ENCODE measurements around the gene GTF3C2.
"Not testable (repeated sequence)": the region's sequence is repeated elsewhere in the genome, so short reads cannot be mapped to it uniquely, and the experiment has no call there.

GTF3C2 gene

DNA sequence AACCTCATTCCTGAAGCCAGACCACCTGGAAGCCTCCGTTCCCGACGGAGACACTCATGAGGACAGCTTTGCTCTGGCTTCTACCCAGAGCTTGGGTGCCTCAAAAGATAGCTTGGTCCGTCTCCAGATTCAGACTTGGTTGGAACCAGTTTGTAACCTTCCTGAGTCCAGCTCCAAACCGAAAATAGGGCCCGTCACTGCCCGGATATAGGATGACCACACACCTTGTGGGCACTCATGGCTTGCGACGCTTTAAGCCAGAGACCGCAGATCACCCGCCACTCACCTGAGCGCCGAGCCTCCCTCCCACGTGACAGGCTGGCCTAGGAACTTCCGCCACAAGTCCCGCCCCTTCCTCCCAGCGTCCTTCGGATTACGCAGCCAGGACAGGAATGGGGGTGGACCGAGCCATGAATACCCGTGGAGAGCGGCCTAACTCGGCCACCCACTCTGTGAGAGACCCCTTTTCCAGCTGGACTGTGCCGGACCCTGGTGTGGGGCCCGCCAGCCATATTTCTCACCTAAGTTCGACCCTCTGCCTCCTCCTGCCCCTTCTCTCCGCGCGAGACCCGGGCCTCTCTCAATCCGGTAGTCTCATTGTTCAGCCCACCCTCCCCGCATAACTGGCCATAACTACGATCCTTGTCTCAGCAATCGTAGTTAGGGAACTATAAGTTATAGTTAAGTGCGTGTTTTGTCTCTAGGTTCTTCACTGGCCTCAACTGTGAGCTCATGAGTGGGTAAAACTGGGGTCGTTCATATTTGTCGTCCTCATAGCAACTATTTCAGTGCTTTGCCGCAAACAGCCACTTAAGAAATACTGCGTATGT, 33.6 kb downstream of the GTF3C2 start, which contains the start of gene MPV17:
TSS of gene MPV17 (minus strand) at position 332 of the 830 bp plus-strand sequence. CDS start 580 bp downstream, outside the sequence.
- peak; percentile 69 to 72 for DNase-seq (ENCODE audit: low read depth in 2 of 2)

GRCh38 chr2:27322301-27322765, 34.2 kb downstream of the GTF3C2 start:
- DNase-seq (ENCODE audit: low read depth in 2 of 2), result no peak

- no peak for DNase-seq (ENCODE audit: low read depth in 2 of 2)
These were observed 35.5 kb downstream of the GTF3C2 start for GRCh38 chr2:27320958-27321543.

DNA sequence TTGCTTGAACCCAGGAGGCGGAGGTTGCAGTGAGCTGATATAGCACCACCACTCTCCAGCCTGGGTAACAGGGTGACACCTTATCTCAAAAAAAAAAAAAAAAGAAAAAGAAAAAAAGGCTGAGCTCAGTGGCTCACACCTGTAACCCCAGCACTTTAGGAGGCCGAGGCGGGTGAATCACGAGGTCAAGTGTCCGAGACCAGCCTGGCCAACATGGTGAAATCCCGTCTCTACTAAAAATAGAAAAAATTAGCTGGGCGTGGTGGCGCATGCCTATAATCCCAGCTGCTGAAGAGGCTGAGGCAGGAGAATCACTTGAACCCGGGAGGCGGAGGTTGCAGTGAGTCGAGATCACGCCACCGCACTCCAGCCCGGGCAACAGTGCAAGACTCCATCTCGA, 36.7 kb downstream of the GTF3C2 start:
- DNase-seq (ENCODE audit: low read depth in 2 of 2), result not testable (repeated sequence)

GRCh38 chr2:27316655-27317412, 39.7 kb downstream of the GTF3C2 start:
- no peak for DNase-seq (ENCODE audit: low read depth in 2 of 2)

DNA sequence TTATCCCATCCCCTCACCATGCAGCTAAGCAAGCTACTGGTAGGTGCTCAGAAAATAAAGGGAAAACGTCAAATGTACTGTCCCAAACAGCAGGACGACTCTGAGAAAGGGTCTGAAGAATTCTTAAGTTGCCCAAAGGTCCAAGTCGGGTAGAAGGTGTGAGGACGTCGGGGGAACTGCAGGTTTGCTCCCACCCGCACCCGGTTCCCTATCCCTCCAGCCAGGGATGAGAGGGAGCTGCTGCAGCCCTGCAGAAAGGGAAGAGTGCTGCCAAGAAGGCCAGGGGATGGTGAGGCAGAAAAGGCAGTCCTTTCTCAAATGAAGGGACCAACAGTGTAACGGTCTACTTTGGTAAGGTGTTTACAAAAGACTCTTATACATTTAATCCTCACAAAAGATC, 41.4 kb downstream of the GTF3C2 start:
- no peak for DNase-seq (ENCODE audit: low read depth in 2 of 2)

DNA sequence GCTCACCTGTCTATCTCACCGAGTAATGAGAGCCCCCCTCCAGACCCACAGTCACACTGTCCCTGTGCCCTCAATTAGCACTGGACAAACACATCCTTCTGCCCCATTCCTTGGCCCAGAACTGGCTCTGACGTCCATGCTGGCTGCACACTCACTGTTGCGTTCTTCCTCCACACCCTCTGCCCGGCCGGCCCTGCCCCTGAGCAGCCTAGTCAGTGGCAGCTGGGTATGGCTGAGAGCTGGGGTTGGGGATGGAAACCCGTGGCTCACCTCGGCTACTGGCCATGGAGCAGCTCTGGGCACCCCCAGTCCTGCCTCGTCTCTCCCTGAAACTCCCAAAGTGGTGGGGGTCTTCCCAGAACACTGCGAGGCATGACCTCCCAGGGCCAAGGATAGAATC, 41.9 kb downstream of the GTF3C2 start:
- no peak for DNase-seq (ENCODE audit: low read depth in 2 of 2)

DNA sequence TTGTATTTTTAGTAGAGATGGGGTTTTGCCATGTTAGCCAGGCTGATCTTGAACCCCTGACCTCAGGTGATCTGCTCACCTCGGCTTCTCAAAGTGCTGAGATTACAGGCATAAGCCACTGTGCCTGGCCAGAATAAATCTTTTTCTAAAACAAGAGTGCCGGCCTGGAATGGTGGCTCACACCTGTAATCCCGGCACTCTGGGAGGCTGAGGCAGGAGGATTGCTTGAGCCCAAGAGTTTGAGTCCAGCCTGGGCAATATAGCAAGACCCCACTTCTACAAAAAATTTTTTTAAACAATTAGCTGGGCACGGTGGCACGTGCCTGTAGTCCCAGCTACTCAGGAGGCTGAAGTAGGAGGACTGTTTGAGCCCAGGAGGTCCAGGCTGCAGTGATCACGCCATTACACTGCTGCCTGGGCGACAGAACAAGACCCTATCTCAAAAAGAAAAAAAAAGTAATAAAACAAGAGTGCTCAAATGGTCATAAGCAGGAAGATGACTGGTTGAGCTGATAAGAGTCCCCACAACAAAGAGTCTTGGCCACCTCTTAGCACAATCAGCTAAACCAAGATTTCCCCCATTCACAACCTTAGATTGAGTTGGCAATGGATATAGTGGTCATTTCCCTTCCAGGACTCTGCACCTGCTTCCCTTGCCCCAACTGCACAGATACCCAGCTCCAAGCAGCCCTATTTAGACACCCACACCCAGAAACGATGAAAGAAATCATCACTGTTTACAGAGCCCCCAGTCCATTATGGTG, 42.5 kb downstream of the GTF3C2 start:
- no peak for DNase-seq (ENCODE audit: low read depth in 2 of 2)

- no peak for DNase-seq (ENCODE audit: low read depth in 2 of 2)
These were observed 44.4 kb downstream of the GTF3C2 start for GRCh38 chr2:27312152-27312551.

DNA sequence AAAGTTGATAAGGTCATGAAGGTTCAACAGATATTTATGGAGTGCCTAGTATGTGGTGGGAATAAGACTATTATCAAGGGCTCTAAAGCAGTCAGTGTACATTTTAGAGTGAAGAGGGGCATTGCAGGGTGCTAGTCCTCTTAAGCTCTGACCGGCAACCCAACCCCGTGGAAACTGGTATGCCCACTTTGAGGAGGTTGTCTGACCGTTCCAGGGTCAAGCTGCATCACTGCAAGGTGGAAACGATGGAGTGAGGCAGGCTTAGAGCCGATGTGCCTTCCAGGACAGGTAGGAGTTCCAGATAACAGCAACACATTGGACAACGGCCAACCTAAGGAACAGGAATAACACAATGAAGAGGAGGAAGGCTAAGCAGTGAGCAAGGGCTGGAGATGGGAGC, 46.9 kb downstream of the GTF3C2 start:
- no peak for DNase-seq (ENCODE audit: low read depth in 2 of 2)

- DNase-seq (ENCODE audit: low read depth in 2 of 2), result no peak
These were observed 48.1 kb downstream of the GTF3C2 start, which contains the start of gene UCN for GRCh38 chr2:27308359-27308881. TSS of gene UCN (minus strand) at chr2:27308445. CDS start at chr2:27307895, 550 bp downstream.

GRCh38 chr2:27307545-27308358, 48.8 kb downstream of the GTF3C2 start:
- DNase-seq (ENCODE audit: low read depth in 2 of 2), result no peak

DNA sequence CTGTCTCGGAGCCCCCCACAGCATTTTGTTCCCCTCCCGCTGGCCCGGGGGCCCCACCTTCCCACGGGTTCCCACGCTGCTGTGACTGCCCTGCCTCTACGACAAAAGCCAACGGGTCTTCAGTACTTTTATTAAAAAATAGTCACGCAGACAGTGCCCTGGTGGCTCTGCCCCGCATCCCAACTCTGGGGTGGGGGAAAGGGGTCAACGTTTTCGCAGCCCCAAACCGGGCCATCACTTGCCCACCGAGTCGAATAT, 49.3 kb downstream of the GTF3C2 start:
- DNase-seq (ENCODE audit: low read depth in 2 of 2), result no peak

DNA sequence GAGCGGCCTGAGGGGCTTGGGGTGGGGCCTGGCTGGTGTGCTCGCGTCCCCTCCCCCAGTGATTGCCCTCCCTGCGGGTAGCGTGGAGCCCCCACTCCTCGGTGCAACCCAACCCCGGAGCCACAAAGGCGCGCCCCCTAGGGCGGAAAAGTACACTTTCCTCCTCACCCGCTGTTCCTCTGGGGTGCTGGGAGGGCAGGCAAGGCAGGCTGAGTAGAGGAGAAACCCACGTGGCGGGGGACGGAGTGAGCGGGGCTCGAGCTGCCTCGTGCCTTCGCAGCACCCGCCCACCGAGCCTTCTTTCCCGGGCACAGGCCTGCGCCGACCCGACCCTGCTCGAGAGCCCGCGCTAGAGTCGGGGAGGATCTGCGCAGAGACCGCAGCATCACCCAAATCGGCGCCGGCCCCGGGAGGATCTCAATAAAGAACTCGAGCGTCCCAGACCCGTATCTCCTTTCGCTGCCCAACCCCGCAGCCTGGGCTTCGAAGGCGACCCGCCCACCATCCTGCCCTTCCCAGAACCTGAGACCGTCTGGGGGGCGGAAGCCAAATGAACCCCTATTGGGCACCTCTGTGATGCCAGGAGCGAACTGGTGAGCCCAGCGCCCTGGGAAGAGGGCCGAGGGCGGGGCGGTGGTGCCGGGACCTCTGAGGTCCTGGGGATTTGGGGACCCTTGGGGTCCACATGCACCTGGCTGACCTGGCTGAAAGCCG, 49.8 kb downstream of the GTF3C2 start:
- no peak for DNase-seq (ENCODE audit: low read depth in 2 of 2)

DNA sequence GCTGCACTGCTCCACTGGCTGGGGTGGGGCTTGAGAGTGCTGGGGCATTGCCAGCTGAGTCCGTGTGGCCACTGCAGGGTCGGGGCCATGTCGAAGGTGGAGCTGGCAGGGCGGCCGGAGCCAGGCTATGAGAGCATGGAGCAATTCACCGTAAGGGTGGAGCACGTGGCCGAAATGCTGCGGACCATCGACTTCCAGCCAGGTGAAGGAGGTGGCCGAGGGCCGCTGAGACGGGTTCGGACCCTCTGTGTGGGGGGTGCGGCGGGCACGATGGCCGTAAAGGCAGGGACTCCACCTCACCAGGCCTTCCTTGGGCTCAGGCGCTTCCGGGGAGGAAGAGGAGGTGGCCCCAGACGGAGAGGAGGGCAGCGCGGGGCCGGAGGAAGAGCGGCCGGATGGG, 50.4 kb downstream of the GTF3C2 start:
- no peak for DNase-seq (ENCODE audit: low read depth in 2 of 2)

- no peak for DNase-seq (ENCODE audit: low read depth in 2 of 2)
These were observed 51.0 kb downstream of the GTF3C2 start for GRCh38 chr2:27305516-27305915.

DNA sequence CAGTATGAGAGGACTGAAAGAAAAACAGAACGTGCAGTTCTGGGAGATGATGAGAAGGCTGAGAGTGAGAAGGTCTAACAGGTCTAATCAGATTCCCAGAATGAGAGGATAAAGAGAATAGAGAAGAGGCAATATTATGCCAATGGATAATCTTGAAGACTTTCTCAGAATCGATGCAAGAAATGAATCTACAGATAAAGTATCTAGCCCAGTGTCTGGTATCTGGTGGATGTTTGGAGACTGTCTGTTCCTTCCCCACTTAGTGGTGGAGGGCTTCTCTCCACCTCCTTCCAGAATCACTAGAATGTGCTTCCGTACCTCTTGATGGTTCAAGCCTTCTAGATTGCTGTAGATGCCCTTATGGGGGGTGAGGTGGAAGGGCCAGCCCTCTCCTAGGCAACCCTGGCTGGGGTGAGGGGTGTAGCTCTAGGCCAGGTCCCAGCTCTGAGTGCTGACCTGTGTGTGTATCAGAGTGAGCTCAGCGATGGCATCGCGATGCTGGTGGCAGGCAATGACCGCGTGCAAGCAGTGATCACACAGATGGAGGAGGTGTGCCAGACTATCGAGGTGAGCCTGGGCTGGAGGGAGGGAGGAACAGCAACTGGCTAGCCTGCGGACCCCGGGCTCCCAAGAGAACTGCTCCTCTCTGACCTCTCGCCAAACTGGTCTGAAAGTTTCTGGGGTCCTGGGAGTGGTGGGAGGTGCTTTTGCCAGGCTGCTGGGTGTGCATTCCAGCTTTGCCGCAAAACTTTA, 51.9 kb downstream of the GTF3C2 start:
- DNase-seq (ENCODE audit: low read depth in 2 of 2), result no peak

DNA sequence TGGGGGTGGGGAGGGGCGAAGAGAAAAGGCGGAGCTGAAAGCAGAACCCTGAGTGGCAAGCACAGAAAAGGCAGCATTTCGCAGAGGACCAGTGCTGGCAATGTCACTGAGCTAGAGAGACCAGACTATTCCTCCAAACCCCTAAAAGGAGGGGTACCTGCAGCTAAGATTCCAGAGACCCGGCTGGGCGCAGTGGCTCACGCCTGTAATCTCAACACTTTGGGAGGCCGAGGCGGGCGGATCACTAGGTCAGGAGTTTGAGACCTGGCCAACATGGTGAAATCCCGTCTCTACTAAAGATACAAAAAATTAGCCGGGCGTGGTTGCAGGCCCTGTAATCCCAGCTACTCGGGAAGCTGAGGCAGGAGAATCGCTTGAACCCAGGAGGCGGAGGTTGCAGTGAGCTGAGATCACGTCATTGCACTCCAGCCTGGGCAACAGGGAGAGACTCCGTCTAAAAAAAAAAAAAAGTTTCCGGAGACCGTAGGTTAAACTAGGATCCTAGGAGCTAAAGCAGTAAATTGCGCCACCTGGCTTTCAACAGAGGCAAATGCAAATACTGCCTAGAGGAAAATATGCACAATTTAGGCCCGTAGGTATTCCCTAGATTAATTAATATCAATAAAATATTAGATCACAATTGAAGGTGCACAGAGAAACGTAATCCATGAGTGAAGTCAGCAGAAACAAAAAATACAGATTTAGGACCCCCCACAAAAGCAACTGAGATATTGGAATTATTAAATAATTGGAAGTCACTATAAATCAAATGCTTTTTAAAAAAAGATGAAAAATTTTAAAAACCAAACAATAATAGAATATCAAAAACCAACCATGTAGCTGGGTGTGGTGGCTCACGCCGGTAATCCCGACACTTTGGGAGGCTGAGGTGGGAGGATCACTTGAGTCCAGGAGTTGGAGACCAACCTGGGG, 53.2 kb downstream of the GTF3C2 start:
- DNase-seq (ENCODE audit: low read depth in 2 of 2), result no peak
